ENCODE measurements around the gene DESI1.

Gene DESI1

DNA sequence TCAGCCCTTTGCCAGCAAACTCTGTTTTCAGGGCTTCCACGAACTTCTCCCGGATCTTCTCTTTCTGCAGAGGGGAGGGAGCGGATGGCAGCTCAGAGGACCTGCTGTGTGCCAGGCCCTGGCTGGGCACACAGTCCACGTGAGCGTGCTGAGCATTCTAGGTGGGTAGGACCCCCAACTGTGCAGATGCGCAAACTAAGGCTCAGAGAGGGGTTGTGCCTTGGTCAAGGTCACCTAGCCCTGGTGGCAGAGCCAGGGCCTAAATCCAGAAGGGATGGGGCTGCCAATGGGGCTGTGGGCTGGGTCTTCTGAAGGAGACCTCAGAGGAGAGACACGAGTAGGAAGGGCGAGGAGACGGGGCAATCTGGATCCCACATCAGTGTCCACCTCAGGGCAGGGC lies 42.0 kb downstream of the DESI1 start:
- TF ChIP-seq GATA2 (IDR thresholded peaks at IDR 0.05; ENCODE audit: low read depth, low read length) (no peak), GATA3 (IDR thresholded peaks at IDR 0.05; ENCODE audit: low read depth, low read length) (no peak)

DNA sequence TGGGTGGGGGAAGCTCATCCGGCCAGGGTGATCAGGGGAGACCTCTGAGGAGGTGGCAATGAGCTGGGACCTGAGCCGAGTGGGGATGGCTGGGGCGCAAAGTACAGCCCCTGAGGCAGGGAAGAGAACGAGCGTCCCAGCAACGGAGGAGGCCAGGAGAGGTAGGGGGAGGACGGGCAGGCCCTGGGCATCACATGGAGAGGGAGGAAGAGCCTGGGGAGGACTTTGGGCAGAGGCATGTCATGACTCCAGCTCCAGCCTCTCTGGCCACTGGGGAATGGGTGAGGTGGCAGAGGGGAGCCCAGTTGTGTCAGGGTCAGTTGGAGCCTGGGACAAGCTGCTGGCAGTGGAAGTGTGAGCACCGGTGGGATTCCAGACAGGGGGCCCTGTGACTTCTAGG lies 42.7 kb downstream of the DESI1 start:
- TF ChIP-seq GATA2 (IDR thresholded peaks at IDR 0.05; ENCODE audit: low read depth, low read length) (no peak), GATA3 (IDR thresholded peaks at IDR 0.05; ENCODE audit: low read depth, low read length) (no peak)

DNA sequence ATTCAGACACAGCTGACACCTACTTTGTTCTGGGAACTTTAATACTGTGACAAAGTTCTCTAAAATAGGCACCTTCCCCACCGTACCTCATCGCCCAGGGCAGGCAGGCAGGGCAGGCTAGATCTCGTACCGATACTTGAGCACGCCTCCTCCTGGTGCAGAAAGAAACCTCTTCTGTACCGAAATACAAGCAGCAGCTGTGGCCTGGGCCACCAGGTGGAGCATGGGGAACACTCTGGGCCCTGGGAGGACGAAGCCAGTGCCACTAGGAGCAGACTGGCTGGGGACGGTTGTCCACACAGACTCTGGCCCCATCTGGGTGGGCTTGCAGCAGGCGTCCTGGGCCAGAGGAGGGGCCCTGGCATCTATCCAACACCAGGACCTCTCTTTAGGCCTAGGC lies 44.0 kb downstream of the DESI1 start:
- no peak for TF ChIP-seq GATA3 (IDR thresholded peaks at IDR 0.05; ENCODE audit: low read depth, low read length)
- no peak for TF ChIP-seq GATA2 (IDR thresholded peaks at IDR 0.05; ENCODE audit: low read depth, low read length)

DNA sequence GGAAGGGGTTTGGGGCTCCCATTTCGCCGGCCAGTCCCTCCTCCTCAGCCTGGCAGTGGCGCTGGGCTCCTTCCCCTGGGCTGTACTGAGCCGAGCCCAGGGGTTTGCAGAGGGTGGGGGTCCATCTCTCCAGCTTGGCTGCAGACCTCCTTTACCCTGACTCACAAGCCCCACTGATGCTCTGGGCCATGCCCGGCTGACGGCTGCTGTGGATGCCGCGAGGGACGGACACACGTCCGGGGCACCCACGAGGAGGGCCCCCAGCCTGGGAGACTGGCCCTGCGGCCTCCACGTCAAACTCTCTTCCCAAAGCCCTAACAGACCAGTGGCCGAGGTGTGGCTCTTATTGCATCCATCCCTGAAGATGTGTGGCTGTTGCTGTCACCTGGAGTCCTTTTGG lies 45.3 kb downstream of the DESI1 start:
- TF ChIP-seq GATA2 (IDR thresholded peaks at IDR 0.05; ENCODE audit: low read depth, low read length) (no peak), GATA3 (IDR thresholded peaks at IDR 0.05; ENCODE audit: low read depth, low read length) (no peak)

DNA sequence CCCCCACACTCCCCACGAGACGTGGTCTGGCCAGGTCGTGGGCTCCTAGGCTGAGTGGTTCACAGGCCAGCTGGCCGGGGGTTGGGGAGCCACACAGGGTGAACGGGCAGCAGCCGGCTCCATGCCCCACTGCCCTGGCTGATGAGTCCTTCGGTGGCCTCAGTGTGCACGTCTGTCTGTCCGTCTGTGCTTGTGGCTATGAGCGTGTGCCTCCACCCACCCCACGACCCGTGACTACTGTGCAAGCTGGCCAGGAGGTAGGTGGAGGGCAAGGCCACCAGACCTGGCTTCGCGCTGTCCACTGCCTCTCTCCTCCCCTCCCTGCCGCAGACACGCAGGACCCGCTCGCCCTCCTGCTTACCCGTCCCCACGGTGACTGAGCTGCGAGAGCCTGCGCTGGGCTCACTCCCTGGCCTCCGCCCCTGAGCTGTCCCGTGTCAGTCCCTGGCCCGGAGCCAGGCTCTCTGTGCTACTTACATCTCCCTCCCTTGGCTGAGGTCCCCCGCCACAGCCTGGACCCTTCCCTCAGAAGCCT lies 45.9 kb downstream of the DESI1 start:
- TF ChIP-seq GATA2 (IDR thresholded peaks at IDR 0.05; ENCODE audit: low read depth, low read length) (no peak), GATA3 (IDR thresholded peaks at IDR 0.05; ENCODE audit: low read depth, low read length) (no peak)

DNA sequence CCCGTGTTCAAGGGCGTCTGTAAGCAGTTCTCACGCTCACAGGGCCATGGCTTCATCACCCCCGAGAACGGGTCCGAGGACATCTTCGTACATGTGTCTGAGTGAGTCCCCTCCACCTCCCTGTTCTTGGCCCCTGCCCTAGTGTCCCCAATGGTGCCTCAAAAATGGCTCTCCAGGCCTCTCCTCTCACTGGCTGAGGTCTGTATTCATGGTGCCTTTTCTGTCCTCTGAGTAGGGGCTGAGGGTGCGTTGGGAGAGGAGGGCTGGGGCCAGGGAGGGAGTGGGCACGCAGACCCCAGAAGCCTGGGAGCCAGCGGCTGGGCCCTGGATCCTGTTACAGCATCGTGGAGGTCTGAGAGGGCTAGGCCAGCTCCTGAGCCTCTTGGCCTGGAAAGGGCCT lies 47.2 kb downstream of the DESI1 start:
- no peak for TF ChIP-seq GATA3 (IDR thresholded peaks at IDR 0.05; ENCODE audit: low read depth, low read length)
- no peak for TF ChIP-seq GATA2 (IDR thresholded peaks at IDR 0.05; ENCODE audit: low read depth, low read length)

DNA sequence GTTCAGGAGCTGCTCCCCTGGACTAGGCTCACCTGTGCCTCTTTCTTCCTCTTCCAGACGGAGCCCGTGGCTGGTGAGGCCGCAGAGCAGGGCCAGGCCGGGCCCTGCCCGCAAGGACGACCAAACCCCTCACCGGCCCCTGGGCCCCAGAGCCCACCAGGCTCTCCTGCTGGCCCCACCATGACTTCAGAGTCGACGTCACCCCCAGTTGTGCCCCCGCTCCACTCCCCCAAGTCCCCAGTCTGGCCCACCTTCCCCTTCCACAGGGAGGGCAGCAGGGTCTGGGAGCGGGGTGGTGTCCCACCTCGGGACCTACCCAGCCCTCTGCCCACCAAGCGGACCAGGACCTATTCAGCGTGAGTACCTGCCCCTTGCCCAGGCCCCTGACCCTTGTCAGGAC lies 49.1 kb downstream of the DESI1 start:
- TF ChIP-seq GATA2 (IDR thresholded peaks at IDR 0.05; ENCODE audit: low read depth, low read length) (no peak), GATA3 (IDR thresholded peaks at IDR 0.05; ENCODE audit: low read depth, low read length) (no peak)

DNA sequence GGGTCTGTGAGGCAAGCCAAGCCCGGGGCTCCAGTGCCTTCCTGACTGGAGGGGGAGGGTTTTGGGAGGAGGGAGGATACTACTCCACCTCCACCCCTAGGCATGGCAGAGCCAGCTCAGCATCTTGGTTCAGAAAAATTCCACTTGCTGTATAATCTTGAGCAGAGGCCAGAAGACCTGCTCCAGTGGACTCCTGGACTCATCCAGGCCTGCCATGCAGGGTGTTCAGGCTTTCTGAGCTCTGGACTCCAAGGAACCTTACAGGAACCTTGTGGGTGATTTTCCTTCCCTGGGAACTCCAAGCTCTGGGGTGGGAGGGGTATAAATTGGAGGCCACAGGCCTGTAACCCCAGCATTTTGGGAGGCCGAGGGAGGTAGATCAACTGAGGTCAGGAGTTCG lies 50.6 kb downstream of the DESI1 start:
- TF ChIP-seq GATA2 (IDR thresholded peaks at IDR 0.05; ENCODE audit: low read depth, low read length) (no peak), GATA3 (IDR thresholded peaks at IDR 0.05; ENCODE audit: low read depth, low read length) (no peak)

DNA sequence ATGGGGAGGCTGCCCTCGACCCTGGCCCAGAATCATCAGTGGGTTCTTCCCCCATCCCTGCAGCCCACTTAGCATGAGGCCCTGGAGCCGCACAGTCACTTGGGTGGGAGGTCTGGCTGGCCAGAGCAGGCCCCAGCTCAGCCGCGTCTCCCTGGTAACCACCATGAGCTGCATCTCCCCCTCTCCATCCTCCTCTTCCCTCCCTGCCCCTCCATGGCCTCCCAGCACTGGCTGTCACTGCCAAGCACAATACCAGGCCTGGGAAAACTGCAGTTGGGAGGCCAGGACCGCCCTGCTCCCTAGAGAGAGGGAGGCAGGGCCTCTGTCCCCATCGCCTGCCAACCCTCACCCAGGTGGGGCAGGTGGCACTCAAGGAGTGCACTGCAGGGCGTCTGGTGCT lies 52.0 kb downstream of the DESI1 start:
- TF ChIP-seq GATA2 (IDR thresholded peaks at IDR 0.05; ENCODE audit: low read depth, low read length): no peak
- TF ChIP-seq GATA3 (IDR thresholded peaks at IDR 0.05; ENCODE audit: low read depth, low read length): no peak

DNA sequence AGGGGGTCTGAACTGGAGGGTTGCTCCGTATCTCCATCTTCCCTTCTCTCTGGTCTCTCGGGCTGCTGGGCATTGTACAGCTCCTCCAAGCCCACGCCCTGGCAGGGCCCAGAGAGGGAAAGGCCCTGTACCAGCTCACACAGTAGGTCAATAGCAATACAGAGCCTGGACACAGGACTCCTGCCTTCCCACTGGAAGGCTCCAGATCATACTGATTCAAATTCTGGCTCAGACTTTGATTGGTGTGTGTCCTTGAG lies 53.4 kb downstream of the DESI1 start:
- TF ChIP-seq GATA3 (IDR thresholded peaks at IDR 0.05; ENCODE audit: low read depth, low read length) (no peak), GATA2 (IDR thresholded peaks at IDR 0.05; ENCODE audit: low read depth, low read length) (no peak)

DNA sequence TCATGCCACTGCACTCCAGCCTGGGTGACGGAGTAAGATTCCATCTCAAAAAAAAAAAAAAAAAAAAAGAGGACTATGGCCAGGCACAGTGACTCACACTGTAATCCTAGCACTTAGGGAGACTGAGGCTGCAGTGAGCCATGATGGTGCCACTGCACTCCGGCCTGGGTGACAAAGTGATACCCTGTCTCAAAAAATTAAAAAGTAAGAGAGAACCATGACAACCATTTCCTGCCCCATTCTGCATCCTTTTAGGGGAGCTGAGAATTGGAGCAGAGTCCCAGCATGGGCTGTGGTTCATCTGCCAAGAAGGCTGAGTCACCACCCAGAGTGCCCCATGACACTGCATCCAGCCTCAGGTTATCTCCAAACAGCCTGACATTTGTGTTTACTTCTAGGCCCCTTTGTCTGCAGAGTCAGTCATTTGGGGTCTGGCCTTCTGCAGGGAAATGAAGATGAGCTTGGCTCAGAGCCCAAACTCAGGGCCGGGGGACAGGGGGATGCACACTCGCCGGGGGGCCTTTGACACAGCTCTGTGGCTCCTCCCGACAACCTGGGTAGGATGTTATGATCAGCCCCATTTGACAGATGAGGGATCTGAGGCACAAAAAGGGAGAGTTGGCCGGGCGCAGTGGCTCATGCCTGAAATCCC lies 55.3 kb downstream of the DESI1 start:
- no peak for TF ChIP-seq GATA3 (IDR thresholded peaks at IDR 0.05; ENCODE audit: low read depth, low read length)
- no peak for TF ChIP-seq GATA2 (IDR thresholded peaks at IDR 0.05; ENCODE audit: low read depth, low read length)

DNA sequence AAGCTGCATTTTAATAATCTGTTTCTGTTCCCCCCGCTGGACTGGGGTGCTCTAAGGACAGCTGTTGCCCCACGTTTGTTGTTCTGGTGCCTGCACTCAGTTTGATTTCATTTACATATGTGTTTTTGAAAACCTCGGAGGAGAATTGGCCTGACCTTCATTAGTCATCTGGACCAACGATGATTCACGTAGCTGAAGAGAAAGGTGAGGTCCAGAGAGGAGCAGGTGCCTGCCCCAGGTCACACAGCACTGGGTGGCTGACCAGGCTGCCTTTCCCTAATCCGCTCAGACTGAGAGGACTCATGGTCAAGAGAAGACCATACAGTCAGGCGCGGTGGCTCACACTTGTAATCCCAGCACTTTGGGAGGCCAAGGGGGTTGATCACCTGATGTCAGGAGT lies 56.3 kb downstream of the DESI1 start:
- TF ChIP-seq GATA3 (IDR thresholded peaks at IDR 0.05; ENCODE audit: low read depth, low read length) (no peak), GATA2 (IDR thresholded peaks at IDR 0.05; ENCODE audit: low read depth, low read length) (no peak)

DNA sequence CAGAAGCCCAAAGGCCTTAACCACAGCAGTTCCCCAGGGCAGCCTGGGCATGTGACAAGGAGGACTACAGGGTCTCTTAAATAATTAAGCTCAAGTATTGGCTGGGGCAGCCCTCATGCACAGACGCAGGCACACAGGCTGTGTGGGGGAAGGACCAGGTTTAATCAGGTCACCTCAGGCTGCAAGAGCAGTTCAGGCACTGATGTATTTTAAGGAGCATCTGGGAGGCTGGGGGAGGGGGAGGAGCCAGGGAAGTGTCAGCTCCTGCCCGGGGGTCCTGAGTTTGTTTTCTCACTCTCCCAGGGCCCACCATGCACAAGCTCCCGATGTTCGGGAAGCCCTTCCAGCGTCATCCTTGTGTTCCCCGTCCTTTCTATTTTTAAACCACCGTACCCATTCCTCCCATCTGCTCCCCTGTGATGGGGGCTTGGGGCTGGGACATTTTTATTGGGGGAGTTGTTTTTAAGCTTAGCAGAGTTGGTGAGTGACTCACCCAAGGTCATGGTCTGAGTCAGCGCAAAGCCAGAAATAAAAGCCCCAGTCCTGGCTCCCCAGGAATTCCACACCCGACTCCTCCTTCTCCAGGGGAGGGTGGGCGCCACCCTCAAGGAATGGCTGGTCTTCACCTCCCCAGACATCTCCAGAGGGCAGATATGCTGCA lies 57.7 kb downstream of the DESI1 start:
- TF ChIP-seq GATA3 (IDR thresholded peaks at IDR 0.05; ENCODE audit: low read depth, low read length): no peak
- no peak for TF ChIP-seq GATA2 (IDR thresholded peaks at IDR 0.05; ENCODE audit: low read depth, low read length)

DNA sequence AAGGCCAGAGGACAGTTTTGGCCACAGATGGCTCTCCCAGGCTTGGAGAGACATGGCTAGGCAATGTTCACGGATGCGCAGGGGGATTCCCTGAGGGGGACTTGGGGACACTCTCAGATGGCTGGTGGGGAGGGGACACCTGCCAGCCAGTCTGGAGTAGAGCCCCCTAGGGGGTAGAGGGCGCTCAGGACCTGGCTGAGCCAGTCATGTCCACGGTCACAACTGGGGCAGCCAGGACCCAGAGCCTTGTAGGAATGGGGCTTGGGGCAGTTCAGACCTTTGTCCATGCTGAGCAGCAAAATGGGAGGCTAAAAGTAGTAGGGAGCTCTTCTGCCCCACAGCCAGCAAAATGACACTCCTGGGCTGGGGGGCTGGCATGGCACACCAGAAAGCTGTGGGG lies 58.4 kb downstream of the DESI1 start:
- TF ChIP-seq GATA3 (IDR thresholded peaks at IDR 0.05; ENCODE audit: low read depth, low read length) (no peak), GATA2 (IDR thresholded peaks at IDR 0.05; ENCODE audit: low read depth, low read length) (no peak)

DNA sequence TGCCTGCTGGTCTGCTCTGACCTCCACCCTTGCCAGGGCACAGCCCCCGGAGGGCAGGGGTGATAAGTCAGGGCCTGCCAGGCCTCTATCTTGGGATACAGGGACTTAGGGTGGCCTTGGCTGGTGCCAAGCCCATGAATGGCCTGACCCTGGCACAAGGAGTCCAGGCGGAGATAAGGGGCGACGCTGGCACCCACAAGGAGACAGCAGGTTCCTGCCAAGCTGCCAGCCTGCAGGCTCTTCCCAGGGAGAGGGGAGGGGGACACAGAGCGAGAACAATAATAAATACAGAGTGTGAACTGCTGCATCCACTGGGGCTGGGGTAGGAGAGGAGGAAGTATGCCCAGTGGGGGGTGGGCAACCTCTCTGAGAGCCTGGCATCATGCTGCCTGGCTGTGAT lies 59.1 kb downstream of the DESI1 start:
- TF ChIP-seq GATA2 (IDR thresholded peaks at IDR 0.05; ENCODE audit: low read depth, low read length): no peak
- TF ChIP-seq GATA3 (IDR thresholded peaks at IDR 0.05; ENCODE audit: low read depth, low read length): no peak

Measured in SH-SY5Y (cell line).